Measurements from ENCODE around the gene SLC25A25. TPM values are rescaled to one million over a fixed set of nuclear protein-coding genes. Genes with fewer than 3 reads are reported as not detected.

The SLC25A25 gene
- total and polyA plus RNA-seq, 10 of the 15 experiments (the other 5 are each of a cell fraction or from before 2014, with no cell fraction given) = 0.04 to 17.1 (median 12.4) TPM; not detected in 1

DNA sequence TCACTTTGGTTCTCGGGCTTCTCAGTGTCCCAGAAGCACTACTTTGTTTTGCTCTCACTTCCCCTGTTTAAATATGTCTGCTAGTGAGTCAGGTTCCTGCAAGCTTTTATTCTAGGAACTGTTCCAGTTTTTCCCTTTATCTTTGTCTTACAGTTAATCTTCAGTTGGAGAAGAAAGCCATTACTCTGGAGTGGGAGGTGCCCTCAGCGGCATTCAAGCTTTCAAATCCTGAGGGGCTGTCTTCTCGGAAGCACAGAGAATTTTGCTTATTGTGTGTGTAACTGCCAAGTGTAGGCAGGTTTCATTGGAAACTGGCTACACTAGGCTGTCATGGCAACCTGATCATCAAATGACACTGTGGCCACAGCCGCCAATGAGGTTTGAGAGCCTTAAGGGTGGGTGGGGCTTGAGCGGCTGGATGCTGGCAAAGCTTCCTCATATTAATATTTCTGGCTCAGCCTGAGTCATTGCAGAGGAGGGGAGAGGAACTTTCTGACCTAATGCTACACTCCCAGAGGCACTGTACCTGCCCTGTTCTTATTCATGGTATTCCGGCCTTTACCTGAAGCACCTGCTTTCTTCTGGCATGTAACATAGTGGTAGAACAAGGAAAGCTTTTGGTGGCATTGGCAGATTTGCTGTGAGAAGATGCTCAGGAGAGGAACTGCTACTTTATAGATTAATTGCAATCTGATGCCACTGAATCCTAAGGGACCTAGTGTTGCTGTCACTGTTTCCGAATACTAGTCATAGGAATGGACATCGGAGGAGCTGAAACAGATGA is 26.3 kb downstream of the SLC25A25 start (continued):
- TF ChIP-seq NKRF (conservative IDR thresholded peaks at IDR 0.05) (0 out of 2 replicates have a peak, but pooled peaks have one; percentile 34), MXI1 (IDR thresholded peaks at IDR 0.05; ENCODE audit: low read depth, low read length) (peak; percentile 61), CREM (IDR thresholded peaks at IDR 0.05; ENCODE audit: low read depth) (peak; percentile 58), CBX5 (IDR thresholded peaks at IDR 0.05; ENCODE audit: low read depth) (no peak), IKZF1 (conservative IDR thresholded peaks at IDR 0.05) (no peak), NFYB (IDR thresholded peaks at IDR 0.05; ENCODE audit: insufficient read depth, low read depth, low read length) (peak; percentile 90), STAT3 (IDR thresholded peaks at IDR 0.05; ENCODE audit: low read depth, low read length) (no peak), BMI1 (IDR thresholded peaks at IDR 0.05; ENCODE audit: borderline replicate concordance) (peak; percentile 93), PBX3 (IDR thresholded peaks at IDR 0.05; ENCODE audit: insufficient replicate concordance, low read depth, low read length) (peak; percentile 22)
- TF ChIP-seq, protein P1, sequence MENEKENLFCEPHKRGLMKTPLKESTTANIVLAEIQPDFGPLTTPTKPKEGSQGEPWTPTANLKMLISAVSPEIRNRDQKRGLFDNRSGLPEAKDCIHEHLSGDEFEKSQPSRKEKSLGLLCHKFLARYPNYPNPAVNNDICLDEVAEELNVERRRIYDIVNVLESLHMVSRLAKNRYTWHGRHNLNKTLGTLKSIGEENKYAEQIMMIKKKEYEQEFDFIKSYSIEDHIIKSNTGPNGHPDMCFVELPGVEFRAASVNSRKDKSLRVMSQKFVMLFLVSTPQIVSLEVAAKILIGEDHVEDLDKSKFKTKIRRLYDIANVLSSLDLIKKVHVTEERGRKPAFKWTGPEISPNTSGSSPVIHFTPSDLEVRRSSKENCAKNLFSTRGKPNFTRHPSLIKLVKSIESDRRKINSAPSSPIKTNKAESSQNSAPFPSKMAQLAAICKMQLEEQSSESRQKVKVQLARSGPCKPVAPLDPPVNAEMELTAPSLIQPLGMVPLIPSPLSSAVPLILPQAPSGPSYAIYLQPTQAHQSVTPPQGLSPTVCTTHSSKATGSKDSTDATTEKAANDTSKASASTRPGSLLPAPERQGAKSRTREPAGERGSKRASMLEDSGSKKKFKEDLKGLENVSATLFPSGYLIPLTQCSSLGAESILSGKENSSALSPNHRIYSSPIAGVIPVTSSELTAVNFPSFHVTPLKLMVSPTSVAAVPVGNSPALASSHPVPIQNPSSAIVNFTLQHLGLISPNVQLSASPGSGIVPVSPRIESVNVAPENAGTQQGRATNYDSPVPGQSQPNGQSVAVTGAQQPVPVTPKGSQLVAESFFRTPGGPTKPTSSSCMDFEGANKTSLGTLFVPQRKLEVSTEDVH (IDR thresholded peaks at IDR 0.05; ENCODE audit: low read depth, partially characterized antibody) = no peak
- TF ChIP-seq, protein P2, sequence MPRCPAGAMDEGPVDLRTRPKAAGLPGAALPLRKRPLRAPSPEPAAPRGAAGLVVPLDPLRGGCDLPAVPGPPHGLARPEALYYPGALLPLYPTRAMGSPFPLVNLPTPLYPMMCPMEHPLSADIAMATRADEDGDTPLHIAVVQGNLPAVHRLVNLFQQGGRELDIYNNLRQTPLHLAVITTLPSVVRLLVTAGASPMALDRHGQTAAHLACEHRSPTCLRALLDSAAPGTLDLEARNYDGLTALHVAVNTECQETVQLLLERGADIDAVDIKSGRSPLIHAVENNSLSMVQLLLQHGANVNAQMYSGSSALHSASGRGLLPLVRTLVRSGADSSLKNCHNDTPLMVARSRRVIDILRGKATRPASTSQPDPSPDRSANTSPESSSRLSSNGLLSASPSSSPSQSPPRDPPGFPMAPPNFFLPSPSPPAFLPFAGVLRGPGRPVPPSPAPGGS (IDR thresholded peaks at IDR 0.05; ENCODE audit: borderline replicate concordance, insufficient read depth, low read depth, low read length, poor library complexity, severe bottlenecking) = peak; percentile 13

Measured in GM12878 (cell line).